GM18951 (cell line): ENCODE results near the gene MBNL1.

Experiments
- POLR2A ChIP-seq: IDR thresholded peaks from 4 replicates; pipeline ENCODE4 v1.6.1; 2011; ENCODE audit warnings: mild to moderate bottlenecking; ENCODE audit not compliant: insufficient read length, insufficient read depth; ENCODE audit errors: extremely low read depth
- in situ Hi-C: fragments of 300-500 bp; cut with MboI; formaldehyde crosslinking; loops from one replicate; pipeline ENCODE4 v1.12.0; 2022; ENCODE audit warnings: low sequenced_read_pairs, mixed read lengths, inconsistent platforms; ENCODE audit not compliant: unreplicated experiment

The MBNL1 gene

DNA sequence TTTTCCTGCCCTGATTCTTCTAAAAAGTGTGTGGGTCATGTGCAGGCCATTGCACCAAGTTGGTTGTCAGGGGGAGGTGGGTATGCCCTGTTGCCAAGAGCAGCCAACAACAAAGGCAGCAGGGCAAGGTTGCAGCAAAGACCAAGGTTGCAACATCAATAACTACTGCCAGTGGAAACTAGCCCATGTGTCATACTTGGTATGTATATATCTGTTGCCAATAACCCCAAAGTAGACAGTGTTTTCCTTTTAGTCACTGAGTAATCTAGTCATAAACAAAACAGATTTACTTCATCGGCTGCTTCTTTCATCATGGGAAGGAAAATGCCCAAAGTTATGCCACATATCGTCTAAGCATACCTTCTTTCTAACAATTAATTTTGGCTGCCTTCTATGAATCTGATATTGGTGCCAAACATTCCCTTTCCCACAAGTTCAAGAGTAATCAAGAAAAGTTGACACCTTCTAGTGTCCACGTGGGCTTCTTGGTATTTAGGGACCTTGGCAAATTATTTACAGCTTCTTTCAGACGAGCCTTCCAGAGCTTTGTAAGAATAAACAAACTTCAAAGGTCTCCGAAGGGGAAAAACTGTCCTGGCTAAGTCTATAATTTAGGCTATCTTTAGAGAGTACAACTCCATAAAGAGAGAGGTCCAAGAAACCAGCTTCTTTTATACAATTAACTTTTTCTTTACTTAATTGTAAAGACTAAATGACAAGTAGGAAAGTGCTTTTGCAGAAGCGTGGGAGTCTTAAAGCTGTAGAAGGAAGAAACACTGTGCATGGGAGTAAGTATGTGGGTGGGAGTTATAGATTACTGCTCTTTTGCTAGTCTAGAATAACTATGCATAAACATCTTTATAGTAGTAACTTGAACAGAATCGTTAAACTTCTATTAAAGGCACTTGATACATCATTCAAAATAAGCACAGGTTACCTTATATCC, 10.0 kb upstream of the MBNL1 start:
- TF ChIP-seq POLR2A = no peak
- in situ Hi-C loops = no loop called here

DNA sequence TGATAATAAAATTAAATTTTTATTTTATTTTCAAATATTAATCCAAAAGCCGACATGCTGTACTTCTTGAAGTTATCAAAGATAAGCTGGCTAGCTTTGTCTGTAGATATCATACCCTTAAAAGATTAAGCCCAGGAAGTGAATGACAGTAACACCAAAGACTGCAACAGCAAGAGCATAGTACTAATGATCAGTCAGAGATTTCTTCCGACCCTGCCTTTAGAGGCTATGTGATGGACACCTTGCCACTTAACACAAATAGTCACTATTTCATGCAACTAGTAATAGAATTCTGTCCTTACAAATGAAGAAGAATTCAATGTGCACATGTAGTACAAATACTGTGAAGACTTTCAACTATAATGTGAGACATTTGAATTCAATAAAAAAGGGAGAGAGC, 9.3 kb upstream of the MBNL1 start:
- no peak for TF ChIP-seq POLR2A
- in situ Hi-C loops = no loop called here

DNA sequence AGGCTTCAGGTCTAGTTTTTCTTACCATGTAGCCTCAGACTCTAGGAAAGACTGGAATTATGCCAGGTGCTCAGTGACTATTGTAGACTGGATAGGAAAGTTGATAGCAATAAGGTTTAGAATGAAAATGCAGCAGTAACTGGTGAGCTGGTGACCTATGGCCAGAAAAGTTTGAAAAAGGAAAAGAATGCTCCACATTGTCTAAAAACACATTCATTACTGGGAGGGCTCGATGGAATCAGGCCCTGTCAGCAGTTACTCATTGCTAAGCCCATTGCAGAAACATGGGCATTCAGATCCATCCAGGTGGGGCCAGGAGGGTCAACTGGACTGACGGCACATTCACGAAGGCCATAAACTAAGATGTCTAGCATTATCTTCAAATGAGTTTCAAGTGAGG, 8.7 kb upstream of the MBNL1 start:
- TF ChIP-seq POLR2A = no peak
- in situ Hi-C loops = no loop called here

GRCh38 chr3:152260529-152260928, 8.2 kb upstream of the MBNL1 start:
- TF ChIP-seq POLR2A = no peak
- in situ Hi-C loops = no loop called here

GRCh38 chr3:152261329-152261728, 7.4 kb upstream of the MBNL1 start:
- in situ Hi-C loops = no loop called here
- TF ChIP-seq POLR2A = no peak

- no peak for TF ChIP-seq POLR2A
- in situ Hi-C loops = no loop called here
Measured at GRCh38 chr3:152263711-152264110, 5.0 kb upstream of the MBNL1 start.

GRCh38 chr3:152264378-152264777, 4.4 kb upstream of the MBNL1 start:
- no peak for TF ChIP-seq POLR2A
- in situ Hi-C loops = no loop called here

DNA sequence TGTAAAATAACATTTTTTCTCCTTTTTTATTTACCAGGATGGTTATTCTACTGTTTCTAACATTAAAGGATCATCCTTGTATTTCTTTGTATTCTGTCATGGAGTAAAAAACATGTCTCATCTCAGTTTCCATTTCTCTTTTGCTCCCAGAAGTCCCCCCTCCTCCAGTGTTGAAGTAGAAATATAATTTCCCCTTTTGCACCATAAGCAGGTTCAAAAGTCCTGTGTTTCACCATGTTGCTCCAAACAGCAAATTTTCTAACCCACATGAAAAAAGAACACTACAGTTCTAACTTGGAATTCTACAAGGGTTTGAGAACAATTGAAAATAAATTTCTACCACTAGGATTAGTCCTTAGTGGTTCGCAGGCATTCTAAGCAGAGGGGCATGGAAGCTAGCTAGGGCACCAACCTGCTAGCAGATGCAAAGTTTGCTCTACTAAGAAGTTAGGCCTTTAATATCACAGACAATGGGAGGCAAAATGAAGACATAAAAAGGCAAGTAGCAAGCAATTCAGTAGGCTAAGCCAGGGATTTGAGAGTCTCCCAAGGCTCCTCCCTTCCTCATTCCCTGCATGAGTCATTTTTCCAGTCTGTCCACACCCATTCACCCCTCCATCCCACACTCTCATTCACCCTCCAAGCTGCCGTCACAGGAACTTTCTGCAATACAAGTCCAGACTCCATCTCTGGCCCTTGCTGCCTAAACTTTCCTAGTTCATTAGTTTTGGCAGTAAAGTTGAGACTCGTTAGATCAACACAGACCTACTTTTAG, 2.3 kb upstream of the MBNL1 start:
- in situ Hi-C loops = no loop called here
- TF ChIP-seq POLR2A = no peak

- in situ Hi-C loops = no loop called here
- no peak for TF ChIP-seq POLR2A
Measured at GRCh38 chr3:152267831-152268554, 736 bp upstream of the MBNL1 start.

DNA sequence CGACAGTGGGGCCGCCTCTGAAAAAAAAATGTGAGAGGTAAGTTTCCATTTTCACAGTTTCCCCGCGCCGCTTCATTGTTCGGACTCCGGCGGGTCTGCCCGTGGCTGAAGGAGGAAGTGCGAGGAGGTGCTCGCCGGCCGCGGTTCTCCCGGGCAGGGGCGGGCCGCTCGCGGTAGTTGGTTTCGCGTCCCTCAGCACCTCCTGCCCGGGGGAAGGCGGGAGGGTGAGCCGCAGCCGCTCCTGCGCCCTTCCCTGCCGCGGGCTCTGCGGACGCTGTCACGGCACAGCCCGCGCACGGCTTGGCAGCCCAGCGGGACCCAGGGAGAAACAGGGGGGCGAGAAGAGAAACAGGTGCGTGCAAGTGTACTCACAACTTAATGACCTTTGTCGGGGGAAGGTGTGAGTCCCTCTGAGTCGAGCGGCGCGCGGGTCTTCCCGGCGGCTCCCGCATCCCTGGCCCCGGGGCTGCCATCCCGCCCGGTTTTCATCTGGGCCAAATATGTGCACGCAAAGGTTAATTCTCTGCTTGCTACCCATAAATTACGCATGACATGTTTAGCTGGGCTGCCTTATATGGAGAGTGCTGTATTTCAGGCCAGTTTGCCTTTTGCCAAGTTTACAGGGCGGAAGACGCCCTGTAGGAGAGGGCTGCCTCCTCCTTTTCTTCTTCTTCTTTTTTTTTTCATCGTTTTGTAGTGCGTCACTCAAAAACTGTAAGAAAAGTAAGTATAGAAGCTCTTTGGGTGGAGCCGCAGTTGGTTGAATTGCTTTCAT, 514 bp downstream of the MBNL1 start:
- in situ Hi-C loops = no loop called here
- TF ChIP-seq POLR2A = peak; percentile 36

DNA sequence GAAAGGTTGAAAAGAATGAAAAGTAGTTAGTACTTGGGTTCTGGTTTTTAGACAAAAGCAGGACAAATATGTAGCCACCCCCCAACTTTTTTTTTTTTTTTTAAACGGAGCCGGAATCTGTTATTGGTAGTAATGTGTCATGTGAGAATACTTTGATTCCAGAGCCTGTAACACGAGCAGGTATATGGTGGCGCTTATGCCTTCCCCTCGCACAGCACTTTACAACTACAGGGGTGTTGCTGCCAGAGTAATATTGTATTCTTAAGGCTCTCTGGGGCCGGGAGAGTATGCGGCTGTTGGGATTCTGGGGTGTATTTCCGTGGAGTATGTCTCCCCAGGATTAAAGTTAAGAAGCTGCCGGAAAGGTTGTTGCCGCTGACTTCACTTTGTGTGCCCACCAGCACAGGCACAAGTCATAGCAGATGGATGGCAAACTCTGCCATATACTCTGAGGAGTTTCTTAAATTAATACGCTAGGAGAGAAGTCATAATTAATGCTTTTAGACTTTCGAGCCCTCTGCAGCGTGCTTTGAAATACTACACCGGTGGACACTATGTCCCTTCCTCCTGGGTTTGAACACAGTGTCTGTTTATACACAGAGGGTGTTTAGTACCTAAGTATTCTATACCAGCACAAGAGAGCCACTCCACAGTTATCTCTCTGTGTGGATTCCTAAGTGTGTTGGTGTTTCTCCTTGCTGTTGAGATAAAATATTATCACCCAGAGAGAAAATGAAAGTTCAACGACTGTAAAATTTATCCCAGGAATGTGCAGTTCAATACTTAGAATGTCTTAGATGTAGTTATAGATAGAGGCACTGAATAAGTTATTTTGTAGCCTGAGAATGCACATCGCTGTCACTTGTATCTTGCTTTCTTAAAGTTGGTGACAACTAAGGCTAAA, 1.4 kb downstream of the MBNL1 start:
- in situ Hi-C loops = no loop called here

GRCh38 chr3:152270937-152271336, 2.2 kb downstream of the MBNL1 start:
- TF ChIP-seq POLR2A = no peak
- in situ Hi-C loops = no loop called here

More for the DNA sequence above, 1.4 kb downstream of the MBNL1 start:
- no peak for TF ChIP-seq POLR2A
